Progenitor cell of endocrine pancreas (in vitro differentiated cells): ENCODE results near the gene PAFAH1B2. TPM values are rescaled to one million over a fixed set of nuclear protein-coding genes. Genes with fewer than 3 reads are reported as not detected.
A peak's percentile ranks its signal among the peaks of the same experiment; 100 is the strongest.

ENCODE experiments used
- DNase-seq: peaks from one replicate; pipeline ENCODE4 v3.0.0; 2021; ENCODE audit warnings: low spot score; ENCODE audit not compliant: unreplicated experiment
- H3K27ac Mint-ChIP-seq: 2 replicates; pipeline ENCODE4 v1.8.0; 2021; ENCODE audit warnings: mild to moderate bottlenecking, moderate library complexity, mixed read lengths
- H3K27me3 Mint-ChIP-seq: 2 replicates; pipeline ENCODE4 v1.8.0; 2021; ENCODE audit warnings: mixed read lengths
- H3K36me3 Mint-ChIP-seq: 2 replicates; pipeline ENCODE4 v1.8.0; 2022; ENCODE audit warnings: mixed read lengths; ENCODE audit not compliant: insufficient read depth
- H3K4me1 Mint-ChIP-seq: 2 replicates; pipeline ENCODE4 v1.8.0; 2021; ENCODE audit warnings: low read depth, mixed read lengths
- H3K4me3 Mint-ChIP-seq: 2 replicates; pipeline ENCODE4 v1.8.0; 2021; ENCODE audit warnings: low read depth, mild to moderate bottlenecking, moderate library complexity, mixed read lengths
- H3K9me3 Mint-ChIP-seq: 2 replicates; pipeline ENCODE4 v1.8.0; 2021; ENCODE audit warnings: low read depth, mixed read lengths
- total RNA-seq: library from RNA; stranded (reverse); gene quantifications from 2 replicates; pipeline ENCODE4 v1.2.1, GENCODE V29; 2021
- TF ChIP-seq, protein P1 (sequence below): fragments of 200-600 bp; sonication (generic); IDR thresholded peaks from one replicate; pipeline ENCODE4 v1.5.0; 2021; ENCODE audit warnings: antibody characterized with exemption, mild to moderate bottlenecking; ENCODE audit not compliant: unreplicated experiment

Gene PAFAH1B2
- total RNA-seq, 1 donor from 2014 or later, result 121 TPM

- no peak for DNase-seq
- Mint-ChIP-seq H3K36me3 (peaks cover 2% of the 10 kb centered on the region), H3K9me3 (no peaks in the 10 kb centered on the region), H3K4me3 (no peak overlapping the region), H3K27ac (no peak overlapping the region), H3K27me3 (no peaks in the 10 kb centered on the region), H3K4me1 (peaks cover 18% of the 10 kb centered on the region)
- TF ChIP-seq, protein P1, sequence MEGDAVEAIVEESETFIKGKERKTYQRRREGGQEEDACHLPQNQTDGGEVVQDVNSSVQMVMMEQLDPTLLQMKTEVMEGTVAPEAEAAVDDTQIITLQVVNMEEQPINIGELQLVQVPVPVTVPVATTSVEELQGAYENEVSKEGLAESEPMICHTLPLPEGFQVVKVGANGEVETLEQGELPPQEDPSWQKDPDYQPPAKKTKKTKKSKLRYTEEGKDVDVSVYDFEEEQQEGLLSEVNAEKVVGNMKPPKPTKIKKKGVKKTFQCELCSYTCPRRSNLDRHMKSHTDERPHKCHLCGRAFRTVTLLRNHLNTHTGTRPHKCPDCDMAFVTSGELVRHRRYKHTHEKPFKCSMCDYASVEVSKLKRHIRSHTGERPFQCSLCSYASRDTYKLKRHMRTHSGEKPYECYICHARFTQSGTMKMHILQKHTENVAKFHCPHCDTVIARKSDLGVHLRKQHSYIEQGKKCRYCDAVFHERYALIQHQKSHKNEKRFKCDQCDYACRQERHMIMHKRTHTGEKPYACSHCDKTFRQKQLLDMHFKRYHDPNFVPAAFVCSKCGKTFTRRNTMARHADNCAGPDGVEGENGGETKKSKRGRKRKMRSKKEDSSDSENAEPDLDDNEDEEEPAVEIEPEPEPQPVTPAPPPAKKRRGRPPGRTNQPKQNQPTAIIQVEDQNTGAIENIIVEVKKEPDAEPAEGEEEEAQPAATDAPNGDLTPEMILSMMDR, result no peak
Observed at GRCh38 chr11:117176186-117176585, 32.1 kb downstream of the PAFAH1B2 start.

DNA sequence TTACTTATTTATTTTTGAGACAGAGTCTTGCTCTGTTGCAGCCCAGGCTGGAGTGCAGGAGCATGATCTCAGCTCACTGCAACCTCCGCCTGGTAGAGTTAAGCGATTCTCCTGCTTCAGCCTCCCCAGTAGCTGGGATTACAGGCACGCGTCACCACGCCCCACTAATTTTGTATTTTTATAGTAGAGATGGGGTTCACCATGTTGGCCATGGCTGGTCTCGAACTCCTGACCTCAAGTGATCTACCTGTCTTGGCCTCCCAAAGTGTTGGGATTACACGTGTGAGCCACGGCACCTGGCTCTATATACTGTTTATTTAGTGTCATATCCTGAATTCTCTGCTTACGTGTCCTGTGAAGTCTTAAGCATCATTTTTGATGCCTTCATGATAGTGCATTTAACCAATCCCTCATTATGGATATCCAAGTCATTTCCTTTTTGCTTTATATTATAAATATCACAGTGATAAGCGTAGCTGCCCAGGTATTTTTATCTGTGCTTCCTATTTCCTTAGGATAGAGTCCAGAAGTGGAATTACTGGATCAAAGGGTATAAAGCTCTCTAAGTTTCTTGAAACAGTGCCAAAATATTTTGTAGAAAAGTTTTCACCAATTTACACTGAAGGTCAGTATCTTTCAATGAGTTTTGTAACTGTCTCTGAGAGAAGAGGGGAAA, 33.6 kb downstream of the PAFAH1B2 start:
- TF ChIP-seq, protein P1, result no peak
- Mint-ChIP-seq H3K9me3 (no peaks in the 10 kb centered on the region), H3K4me3 (peak overlapping the region; percentile 94), H3K27ac (peak overlapping the region; percentile 93), H3K4me1 (peaks cover 18% of the 10 kb centered on the region), H3K36me3 (peaks cover 2% of the 10 kb centered on the region), H3K27me3 (no peaks in the 10 kb centered on the region)
- no peak for DNase-seq

DNA sequence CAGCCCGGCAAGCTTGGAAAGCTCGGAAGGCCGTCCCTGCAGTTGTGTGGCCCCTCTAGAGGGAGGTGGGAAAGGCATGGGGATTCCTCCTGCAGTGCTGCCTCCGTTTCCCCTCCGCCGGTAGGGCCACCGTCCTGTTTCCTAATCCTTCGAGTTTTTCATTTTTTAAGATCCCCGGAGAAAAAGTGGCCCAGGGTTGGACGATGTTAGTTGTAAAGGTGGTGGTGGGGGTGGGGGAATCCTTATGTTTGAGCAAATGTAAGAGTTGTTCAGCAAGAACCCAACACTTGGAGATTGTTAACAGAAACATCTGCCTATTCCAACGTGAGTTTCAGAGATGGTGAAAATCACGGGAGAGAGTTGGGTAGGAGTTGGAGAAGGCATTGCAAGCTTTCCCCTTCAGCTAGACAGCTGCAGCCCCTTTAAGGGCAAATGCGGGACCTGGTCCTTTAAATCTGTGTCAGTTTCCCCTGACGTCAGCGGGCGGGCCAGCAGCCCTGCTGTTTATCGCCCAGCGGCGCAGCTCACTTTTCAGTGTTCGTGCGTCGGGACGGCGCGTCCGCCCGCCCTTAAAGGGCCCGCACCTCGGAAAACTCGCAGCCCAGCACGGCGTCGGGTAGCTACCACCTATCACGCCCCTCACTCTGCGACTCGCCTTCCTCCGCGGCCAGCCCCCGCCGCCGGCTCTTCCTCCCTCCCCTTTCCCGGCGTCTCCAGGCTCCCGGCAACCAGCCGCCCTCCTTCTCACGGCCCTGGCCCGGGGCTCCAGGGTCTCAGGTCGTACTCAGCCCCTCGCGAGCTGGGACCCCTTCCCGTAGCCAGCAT, 34.3 kb downstream of the PAFAH1B2 start, which contains the start of gene SIDT2:
SIDT2 (plus strand) TSS at position 534 of the 825 bp plus-strand sequence. CDS start 521 bp downstream, outside the sequence.
- Mint-ChIP-seq H3K27me3 (no peaks in the 10 kb centered on the region), H3K4me1 (peaks cover 18% of the 10 kb centered on the region), H3K27ac (peak within 1 kb of the TSS; percentile 98), H3K9me3 (no peaks in the 10 kb centered on the region), H3K36me3 (peaks cover 4% of the 10 kb centered on the region), H3K4me3 (peak within 1 kb of the TSS; percentile 94)
- DNase-seq, result peak; percentile 82
- TF ChIP-seq, protein P1, result no peak

DNA sequence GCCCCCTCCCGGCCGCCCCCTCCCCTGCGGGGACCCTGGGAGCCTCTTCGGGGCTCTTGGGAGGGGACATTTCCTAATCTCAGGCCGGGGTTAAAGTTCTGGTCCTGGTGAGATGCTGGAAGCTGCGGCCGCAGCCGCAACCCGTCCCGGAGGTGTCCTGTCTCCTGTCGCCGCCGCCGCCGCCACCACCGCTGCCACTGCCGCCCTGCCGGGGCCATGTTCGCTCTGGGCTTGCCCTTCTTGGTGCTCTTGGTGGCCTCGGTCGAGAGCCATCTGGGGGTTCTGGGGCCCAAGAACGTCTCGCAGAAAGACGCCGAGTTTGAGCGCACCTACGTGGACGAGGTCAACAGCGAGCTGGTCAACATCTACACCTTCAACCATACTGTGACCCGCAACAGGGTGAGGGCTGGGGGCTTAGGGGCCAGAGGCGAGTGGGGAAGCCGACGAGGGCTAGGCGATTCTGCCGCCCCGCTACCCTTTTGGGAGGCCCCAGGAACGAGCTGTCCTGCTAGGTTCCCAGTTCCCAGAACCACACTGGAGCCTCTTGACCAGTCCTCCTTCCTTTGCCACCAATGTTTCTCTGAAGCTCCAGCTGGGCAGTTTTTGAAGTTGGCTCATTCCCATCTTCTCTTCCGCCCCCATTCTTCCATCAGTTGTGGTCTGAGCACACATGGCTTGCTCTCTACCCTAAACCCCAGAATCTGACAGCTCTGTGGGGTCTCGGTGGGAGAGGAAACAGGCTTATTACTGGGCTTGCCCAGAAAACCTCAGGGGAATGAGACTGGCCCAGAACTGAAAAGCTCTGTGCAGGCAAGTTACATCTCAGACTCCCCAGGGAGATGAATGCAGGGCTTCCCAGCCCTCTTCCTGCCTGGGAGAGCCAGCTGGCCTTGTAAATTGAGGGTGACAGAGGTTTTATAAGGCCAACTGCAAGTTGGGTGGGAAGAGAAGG, 35.2 kb downstream of the PAFAH1B2 start:
- DNase-seq, result no peak
- TF ChIP-seq, protein P1, result no peak
- Mint-ChIP-seq H3K36me3 (peaks cover 2% of the 10 kb centered on the region), H3K4me3 (peak overlapping the region; percentile 94), H3K27me3 (no peaks in the 10 kb centered on the region), H3K4me1 (peaks cover 27% of the 10 kb centered on the region), H3K27ac (peak overlapping the region; percentile 98), H3K9me3 (no peaks in the 10 kb centered on the region)
